Non-pigmented ciliary epithelial cell (primary cell): ENCODE measurements around the gene LAMA5.

Source experiments
- DNase-seq: peaks from one replicate; pipeline ENCODE4 v3.0.0-alpha.2; 2010; ENCODE audit warnings: low read depth

LAMA5 gene

DNA sequence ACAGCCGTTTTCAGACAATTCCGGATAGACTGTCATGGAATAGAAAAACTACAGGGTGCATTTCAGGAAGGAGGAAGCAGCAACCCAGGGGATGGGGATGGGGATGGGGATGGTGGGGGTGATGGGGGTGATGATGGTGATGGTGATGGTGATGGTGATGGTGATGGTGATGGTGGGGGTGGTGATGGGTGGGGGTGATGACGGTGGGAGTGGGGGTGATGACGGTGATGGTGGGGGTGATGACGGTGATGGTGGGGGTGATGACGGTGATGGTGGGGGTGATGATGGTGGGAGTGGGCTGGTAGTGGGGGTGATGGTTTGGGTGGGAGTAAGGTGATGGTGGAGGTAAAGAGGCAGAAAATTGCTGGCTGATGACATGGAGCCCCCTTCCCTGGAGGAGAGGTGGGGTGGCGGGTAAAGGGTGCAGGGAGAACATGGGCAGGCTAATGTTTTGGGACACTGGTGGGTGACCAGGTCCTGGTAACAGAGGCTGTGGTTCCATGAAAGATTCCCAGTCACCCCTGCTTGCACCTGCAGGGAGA lies 17.5 kb downstream of the LAMA5 start:
- no peak for DNase-seq

DNA sequence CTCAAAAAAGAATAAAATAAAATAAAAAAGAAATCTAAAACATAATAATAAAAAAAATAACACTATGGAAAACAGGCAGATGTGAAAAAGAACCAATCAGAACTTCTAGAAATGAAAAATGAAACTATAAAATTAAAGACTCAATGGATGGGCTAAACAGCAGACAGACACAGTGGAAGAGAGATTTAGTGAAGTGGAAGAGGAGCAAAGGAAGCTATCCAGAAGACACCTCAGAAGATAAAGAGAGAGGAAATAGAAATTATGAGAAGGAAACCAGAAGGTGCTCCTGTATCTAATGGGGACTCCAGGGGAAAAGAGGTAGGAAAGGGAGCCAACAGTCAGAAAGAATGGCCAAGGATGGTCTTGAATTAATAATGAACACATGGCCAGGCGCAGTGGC lies 18.5 kb downstream of the LAMA5 start:
- no peak for DNase-seq

GRCh38 chr20:62347445-62347844 lies 19.7 kb downstream of the LAMA5 start:
- DNase-seq, result no peak

- no peak for DNase-seq
Observed at GRCh38 chr20:62347151-62347404, 20.0 kb downstream of the LAMA5 start.

- no peak for DNase-seq
Observed at GRCh38 chr20:62346398-62347150, 20.5 kb downstream of the LAMA5 start.

DNA sequence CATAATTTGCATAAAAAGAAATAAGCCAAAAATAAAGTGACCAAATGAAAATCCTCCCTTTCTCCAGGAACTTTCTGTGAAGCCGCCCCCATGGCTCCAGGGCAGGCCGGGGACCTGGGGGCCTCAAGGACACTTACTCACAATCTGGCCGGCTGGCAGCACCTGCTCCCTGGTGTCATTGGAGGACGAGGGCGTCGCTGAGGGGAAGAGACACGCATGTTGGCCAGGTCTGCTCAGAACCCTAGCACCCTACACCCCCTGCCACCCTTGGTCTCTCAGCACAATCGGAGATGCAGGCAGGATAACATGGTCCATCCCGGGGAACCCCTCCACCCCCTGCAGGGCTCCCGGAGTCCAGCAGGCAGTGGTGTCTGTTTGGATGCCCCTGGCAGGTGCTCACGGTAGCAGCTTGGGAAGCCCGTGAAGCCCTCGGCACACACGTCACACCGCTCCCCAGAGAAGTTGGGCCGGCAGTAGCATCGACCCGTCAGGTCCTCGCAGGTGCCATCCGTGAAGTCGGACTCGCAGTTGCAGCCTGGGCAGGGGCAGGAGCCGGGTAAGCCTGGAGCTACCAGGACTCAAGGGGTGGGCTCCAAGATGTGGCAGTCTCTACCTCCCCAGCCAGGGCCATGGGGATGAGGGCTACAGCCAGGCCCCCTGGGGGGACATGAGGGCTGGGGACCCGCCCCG lies 21.3 kb downstream of the LAMA5 start:
- DNase-seq, result no peak

GRCh38 chr20:62344782-62345181 lies 22.3 kb downstream of the LAMA5 start:
- DNase-seq, result no peak

- DNase-seq, result no peak
Observed at GRCh38 chr20:62344092-62344491, 23.0 kb downstream of the LAMA5 start.

DNA sequence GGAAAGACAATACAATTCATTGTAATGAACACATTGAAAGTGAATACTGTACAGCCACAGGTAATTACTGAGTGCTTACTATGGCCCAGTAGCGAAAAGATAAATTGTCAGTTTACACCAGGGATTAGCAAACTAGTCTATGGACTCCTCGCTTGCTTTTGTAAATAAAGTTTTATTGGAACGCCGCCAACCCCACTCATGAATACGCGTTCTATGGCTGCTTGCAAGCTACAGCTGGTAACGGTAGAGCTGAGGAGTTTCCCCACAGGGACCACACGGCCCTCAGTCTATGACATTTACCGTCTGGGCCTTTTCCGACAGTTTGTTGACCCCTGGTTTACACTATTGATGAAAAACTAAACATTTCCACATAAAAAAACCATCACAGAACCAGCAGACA lies 24.2 kb downstream of the LAMA5 start:
- no peak for DNase-seq

- DNase-seq, result no peak
Observed at GRCh38 chr20:62339647-62340062, 27.5 kb downstream of the LAMA5 start.

- no peak for DNase-seq
Observed at GRCh38 chr20:62338294-62338620, 28.9 kb downstream of the LAMA5 start.

DNA sequence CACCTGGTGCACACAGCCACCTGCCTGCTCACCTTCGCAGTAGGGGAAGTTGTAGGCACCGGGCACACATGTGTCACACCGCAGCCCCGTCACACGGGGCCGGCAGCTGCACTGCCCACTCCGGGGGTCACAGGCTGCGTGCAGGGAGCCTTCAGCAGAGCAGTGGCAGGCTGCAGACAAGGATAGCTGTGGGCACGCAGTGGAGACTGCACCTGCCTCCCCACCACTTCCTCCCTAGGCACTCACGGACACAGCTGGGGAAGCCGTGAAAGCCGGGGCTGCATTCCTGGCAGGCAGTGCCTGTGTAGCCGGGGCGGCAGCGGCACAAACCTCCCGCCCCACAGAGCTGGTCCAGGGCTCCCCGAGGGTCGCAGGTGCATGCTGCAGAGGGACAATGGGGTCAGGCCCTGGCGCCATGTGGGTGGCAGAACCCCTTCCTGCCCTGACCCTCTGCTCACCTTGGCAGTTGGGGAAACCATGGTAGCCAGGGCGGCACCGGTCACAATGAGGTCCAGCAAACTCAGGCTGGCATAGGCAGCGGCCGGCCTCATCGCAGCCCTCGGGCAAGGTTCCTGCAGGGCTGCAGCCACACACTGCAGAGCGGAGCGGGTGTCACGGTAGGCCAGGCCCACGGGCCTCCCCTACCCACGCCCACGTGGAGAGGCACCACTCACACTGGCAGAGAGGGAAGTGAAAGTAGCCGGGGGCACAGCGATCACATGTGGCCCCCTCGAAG lies 29.4 kb downstream of the LAMA5 start:
- no peak for DNase-seq

GRCh38 chr20:62336775-62337557 lies 30.1 kb downstream of the LAMA5 start:
- DNase-seq, result no peak

GRCh38 chr20:62336329-62336728 lies 30.8 kb downstream of the LAMA5 start:
- DNase-seq, result no peak

GRCh38 chr20:62335532-62335931 lies 31.6 kb downstream of the LAMA5 start:
- no peak for DNase-seq

DNA sequence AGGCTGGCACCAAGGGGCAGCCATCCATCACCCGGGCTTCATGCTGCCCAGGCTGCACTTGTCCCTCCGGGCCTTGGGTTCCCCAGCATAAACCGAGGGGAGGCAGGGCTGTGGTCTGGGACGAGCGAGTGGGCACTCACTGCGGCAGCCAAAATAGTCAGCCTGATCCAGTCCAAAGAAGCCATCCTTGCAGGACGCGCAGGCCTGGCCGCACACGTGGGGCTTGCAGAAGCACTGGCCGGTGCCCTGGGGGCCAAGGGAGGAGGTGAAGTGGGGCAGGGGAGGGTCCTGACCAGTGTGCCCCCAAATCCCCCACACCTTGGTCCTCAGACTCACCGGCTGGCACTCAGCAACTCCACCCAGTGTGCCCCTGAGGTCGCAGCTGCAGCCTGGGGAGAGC lies 32.2 kb downstream of the LAMA5 start:
- DNase-seq, result no peak

- DNase-seq, result no peak
Observed at GRCh38 chr20:62333820-62334595, 33.1 kb downstream of the LAMA5 start.

DNA sequence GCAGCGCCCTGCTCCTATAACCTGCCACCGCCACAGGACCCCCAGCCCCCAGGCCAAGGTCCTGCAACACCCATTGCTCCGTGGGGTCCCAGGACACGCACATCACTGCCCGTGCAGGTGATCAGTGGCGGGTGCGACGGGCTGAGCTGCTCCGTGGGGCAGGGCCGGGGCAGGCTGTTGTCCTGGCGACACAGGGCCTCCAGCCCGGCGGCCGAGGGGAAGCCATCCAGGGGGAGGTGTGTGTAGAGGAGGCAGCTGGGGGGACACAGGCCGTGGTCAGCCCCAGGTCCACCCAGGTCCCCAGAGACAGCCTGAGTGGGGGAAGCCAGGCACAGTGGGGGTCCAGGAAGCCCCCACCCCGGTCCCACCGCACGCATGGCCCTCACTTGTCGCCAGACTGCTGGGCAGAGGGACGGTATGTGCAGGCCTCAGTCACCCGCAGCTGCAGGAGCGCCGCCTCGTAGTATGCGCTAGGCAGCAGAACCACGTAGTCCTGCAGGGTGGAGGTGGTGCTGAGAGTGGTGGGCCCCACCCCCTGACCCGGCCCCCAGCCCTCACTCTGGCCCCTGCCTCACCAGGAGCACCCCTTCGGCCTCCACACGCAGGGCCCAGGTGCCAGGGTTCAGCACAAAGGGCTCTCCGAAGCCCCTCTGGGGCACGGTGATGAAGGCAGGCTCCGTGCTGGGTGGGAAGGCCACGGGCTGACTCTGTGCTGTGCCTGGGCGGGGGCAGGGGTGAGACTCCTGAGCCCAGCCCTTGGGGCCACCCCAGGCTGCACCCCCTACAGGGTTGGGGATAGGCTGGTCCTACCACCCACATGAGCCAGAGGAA lies 33.9 kb downstream of the LAMA5 start:
- no peak for DNase-seq

- DNase-seq, result no peak
Observed at GRCh38 chr20:62332421-62332820, 34.7 kb downstream of the LAMA5 start.

GRCh38 chr20:62331347-62331746 lies 35.8 kb downstream of the LAMA5 start:
- DNase-seq, result no peak
